Measurements from ENCODE around the gene PRMT1.

Gene PRMT1

GRCh38 chr19:49658139-49658517, 18.9 kb upstream of the PRMT1 start:
- H3K27ac ChIP-seq, result no peak overlapping the region
- TF ChIP-seq CTCF (IDR thresholded peaks at IDR 0.05), result no peak
- no peak for TF ChIP-seq ZFX (IDR thresholded peaks at IDR 0.05; ENCODE audit: borderline replicate concordance)

GRCh38 chr19:49658566-49659442, 18.3 kb upstream of the PRMT1 start:
- peak overlapping the region; percentile 38; the same call in 1 of the 2 replicates for H3K27ac ChIP-seq
- TF ChIP-seq ZFX (IDR thresholded peaks at IDR 0.05; ENCODE audit: borderline replicate concordance) (no peak), CTCF (IDR thresholded peaks at IDR 0.05) (no peak)

GRCh38 chr19:49660338-49660961, 16.6 kb upstream of the PRMT1 start:
- TF ChIP-seq ZFX (IDR thresholded peaks at IDR 0.05; ENCODE audit: borderline replicate concordance), result no peak
- TF ChIP-seq CTCF (IDR thresholded peaks at IDR 0.05), result no peak
- peak overlapping the region; percentile 38 for H3K27ac ChIP-seq

- TF ChIP-seq ZFX (IDR thresholded peaks at IDR 0.05; ENCODE audit: borderline replicate concordance) (no peak), CTCF (IDR thresholded peaks at IDR 0.05) (no peak)
- H3K27ac ChIP-seq, result peak overlapping the region; percentile 38
Measured at GRCh38 chr19:49662011-49662410, 15.1 kb upstream of the PRMT1 start.

GRCh38 chr19:49663224-49663623, 13.8 kb upstream of the PRMT1 start:
- TF ChIP-seq CTCF (IDR thresholded peaks at IDR 0.05), result no peak
- TF ChIP-seq ZFX (IDR thresholded peaks at IDR 0.05; ENCODE audit: borderline replicate concordance), result no peak
- H3K27ac ChIP-seq, result peak overlapping the region; percentile 95

GRCh38 chr19:49664171-49665035, 12.7 kb upstream of the PRMT1 start:
- H3K27ac ChIP-seq, result peak overlapping the region; percentile 95
- TF ChIP-seq CTCF (IDR thresholded peaks at IDR 0.05) (peak; percentile 14), ZFX (IDR thresholded peaks at IDR 0.05; ENCODE audit: borderline replicate concordance) (no peak)

Measured in 22Rv1 (cell line).